Measurements from ENCODE around the gene SPDYE6. TPM values are rescaled to one million over a fixed set of nuclear protein-coding genes. Genes with fewer than 3 reads are reported as not detected.

The SPDYE6 gene
- polyA plus RNA-seq, 1 donor from 2014 or later = not detected

DNA sequence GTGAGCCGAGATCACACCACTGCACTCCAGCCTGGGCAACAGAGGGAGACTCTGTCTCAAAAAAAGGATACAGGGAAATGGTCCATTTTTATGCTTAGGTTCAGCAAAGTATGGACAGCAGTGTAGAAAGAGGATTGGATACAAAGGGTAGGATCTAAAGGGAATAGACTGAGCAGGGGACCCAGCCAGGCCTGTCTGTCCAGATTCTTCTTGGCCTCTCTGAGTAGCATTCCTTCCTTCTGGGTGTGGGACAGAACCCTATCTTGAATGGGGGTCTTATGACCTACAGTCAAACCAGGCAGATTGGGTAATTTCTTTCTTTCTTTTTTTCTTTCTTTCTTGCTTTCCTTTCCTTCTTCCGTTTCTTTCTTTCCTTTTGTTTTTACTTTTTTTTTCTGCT is 43.9 kb downstream of the SPDYE6 start:
- Histone ChIP-seq H2AFZ (ENCODE audit: low read depth, low read length) (no peak overlapping the region), H3K4me2 (ENCODE audit: low read length) (no peak overlapping the region), H3K9ac (ENCODE audit: low read length) (no peak overlapping the region), H3K36me3 (ENCODE audit: insufficient read depth, low read length) (no peaks in the 10 kb centered on the region), H3K27me3 (ENCODE audit: insufficient read depth, low read depth, low read length) (no peaks in the 10 kb centered on the region), H3F3A (ENCODE audit: insufficient read depth, low read length, poor library complexity, severe bottlenecking) (no peaks in the 10 kb centered on the region), H3K27ac (ENCODE audit: low read length) (no peak overlapping the region), H3K79me2 (replicated peaks; ENCODE audit: insufficient read depth, low read length) (no peaks in the 10 kb centered on the region), H4K20me1 (ENCODE audit: insufficient read depth) (no peaks in the 10 kb centered on the region), H3K9me2 (ENCODE audit: insufficient read depth, low read length) (no peaks in the 10 kb centered on the region), H3K4me3 (ENCODE audit: low read length) (no peak overlapping the region), H3K9me3 (ENCODE audit: low read length) (no peaks in the 10 kb centered on the region)
- no peak for TF ChIP-seq SMC3 (conservative IDR thresholded peaks at IDR 0.05; ENCODE audit: poor library complexity)
- TF ChIP-seq POLR2AphosphoS5 (IDR thresholded peaks at IDR 0.05) = no peak
- TF ChIP-seq EZH2 (IDR thresholded peaks at IDR 0.05; ENCODE audit: borderline replicate concordance, insufficient read depth, low read length, poor library complexity, severe bottlenecking) = no peak
- TF ChIP-seq, protein P1, sequence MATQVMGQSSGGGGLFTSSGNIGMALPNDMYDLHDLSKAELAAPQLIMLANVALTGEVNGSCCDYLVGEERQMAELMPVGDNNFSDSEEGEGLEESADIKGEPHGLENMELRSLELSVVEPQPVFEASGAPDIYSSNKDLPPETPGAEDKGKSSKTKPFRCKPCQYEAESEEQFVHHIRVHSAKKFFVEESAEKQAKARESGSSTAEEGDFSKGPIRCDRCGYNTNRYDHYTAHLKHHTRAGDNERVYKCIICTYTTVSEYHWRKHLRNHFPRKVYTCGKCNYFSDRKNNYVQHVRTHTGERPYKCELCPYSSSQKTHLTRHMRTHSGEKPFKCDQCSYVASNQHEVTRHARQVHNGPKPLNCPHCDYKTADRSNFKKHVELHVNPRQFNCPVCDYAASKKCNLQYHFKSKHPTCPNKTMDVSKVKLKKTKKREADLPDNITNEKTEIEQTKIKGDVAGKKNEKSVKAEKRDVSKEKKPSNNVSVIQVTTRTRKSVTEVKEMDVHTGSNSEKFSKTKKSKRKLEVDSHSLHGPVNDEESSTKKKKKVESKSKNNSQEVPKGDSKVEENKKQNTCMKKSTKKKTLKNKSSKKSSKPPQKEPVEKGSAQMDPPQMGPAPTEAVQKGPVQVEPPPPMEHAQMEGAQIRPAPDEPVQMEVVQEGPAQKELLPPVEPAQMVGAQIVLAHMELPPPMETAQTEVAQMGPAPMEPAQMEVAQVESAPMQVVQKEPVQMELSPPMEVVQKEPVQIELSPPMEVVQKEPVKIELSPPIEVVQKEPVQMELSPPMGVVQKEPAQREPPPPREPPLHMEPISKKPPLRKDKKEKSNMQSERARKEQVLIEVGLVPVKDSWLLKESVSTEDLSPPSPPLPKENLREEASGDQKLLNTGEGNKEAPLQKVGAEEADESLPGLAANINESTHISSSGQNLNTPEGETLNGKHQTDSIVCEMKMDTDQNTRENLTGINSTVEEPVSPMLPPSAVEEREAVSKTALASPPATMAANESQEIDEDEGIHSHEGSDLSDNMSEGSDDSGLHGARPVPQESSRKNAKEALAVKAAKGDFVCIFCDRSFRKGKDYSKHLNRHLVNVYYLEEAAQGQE (IDR thresholded peaks at IDR 0.05; ENCODE audit: borderline replicate concordance) = no peak
- no peak for TF ChIP-seq RAD21 (conservative IDR thresholded peaks at IDR 0.05)
- TF ChIP-seq, protein P2, sequence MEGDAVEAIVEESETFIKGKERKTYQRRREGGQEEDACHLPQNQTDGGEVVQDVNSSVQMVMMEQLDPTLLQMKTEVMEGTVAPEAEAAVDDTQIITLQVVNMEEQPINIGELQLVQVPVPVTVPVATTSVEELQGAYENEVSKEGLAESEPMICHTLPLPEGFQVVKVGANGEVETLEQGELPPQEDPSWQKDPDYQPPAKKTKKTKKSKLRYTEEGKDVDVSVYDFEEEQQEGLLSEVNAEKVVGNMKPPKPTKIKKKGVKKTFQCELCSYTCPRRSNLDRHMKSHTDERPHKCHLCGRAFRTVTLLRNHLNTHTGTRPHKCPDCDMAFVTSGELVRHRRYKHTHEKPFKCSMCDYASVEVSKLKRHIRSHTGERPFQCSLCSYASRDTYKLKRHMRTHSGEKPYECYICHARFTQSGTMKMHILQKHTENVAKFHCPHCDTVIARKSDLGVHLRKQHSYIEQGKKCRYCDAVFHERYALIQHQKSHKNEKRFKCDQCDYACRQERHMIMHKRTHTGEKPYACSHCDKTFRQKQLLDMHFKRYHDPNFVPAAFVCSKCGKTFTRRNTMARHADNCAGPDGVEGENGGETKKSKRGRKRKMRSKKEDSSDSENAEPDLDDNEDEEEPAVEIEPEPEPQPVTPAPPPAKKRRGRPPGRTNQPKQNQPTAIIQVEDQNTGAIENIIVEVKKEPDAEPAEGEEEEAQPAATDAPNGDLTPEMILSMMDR (IDR thresholded peaks at IDR 0.05; ENCODE audit: poor library complexity, severe bottlenecking) = no peak
- no peak for TF ChIP-seq EP300 (conservative IDR thresholded peaks at IDR 0.05; ENCODE audit: poor library complexity, severe bottlenecking)
- TF ChIP-seq MXI1 (conservative IDR thresholded peaks at IDR 0.05; ENCODE audit: poor library complexity, severe bottlenecking) = no peak
- TF ChIP-seq TAF1 (IDR thresholded peaks at IDR 0.05; ENCODE audit: low read depth) = no peak

- H3K9ac ChIP-seq (ENCODE audit: low read length) = no peak overlapping the region
- H3K4me2 ChIP-seq (ENCODE audit: low read length) = no peak overlapping the region
- H3K27me3 ChIP-seq (ENCODE audit: insufficient read depth, low read depth, low read length) = no peaks in the 10 kb centered on the region
- H3K4me3 ChIP-seq (ENCODE audit: low read length) = no peak overlapping the region
- H2AFZ ChIP-seq (ENCODE audit: low read depth, low read length) = no peak overlapping the region
- H3K9me3 ChIP-seq (ENCODE audit: low read length) = no peaks in the 10 kb centered on the region
- H3F3A ChIP-seq (ENCODE audit: insufficient read depth, low read length, poor library complexity, severe bottlenecking) = no peaks in the 10 kb centered on the region
- H4K20me1 ChIP-seq (ENCODE audit: insufficient read depth) = no peaks in the 10 kb centered on the region
- no peaks in the 10 kb centered on the region for H3K36me3 ChIP-seq (ENCODE audit: insufficient read depth, low read length)
- no peaks in the 10 kb centered on the region for H3K79me2 ChIP-seq (replicated peaks; ENCODE audit: insufficient read depth, low read length)
- TF ChIP-seq, protein P1 (IDR thresholded peaks at IDR 0.05; ENCODE audit: borderline replicate concordance) = no peak
- no peak for TF ChIP-seq SMC3 (conservative IDR thresholded peaks at IDR 0.05; ENCODE audit: poor library complexity)
- no peak for TF ChIP-seq MXI1 (conservative IDR thresholded peaks at IDR 0.05; ENCODE audit: poor library complexity, severe bottlenecking)
- no peak for TF ChIP-seq RAD21 (conservative IDR thresholded peaks at IDR 0.05)
- TF ChIP-seq, protein P2 (IDR thresholded peaks at IDR 0.05; ENCODE audit: poor library complexity, severe bottlenecking) = no peak
- TF ChIP-seq EZH2 (IDR thresholded peaks at IDR 0.05; ENCODE audit: borderline replicate concordance, insufficient read depth, low read length, poor library complexity, severe bottlenecking) = no peak
- TF ChIP-seq EP300 (conservative IDR thresholded peaks at IDR 0.05; ENCODE audit: poor library complexity, severe bottlenecking) = no peak
- TF ChIP-seq TAF1 (IDR thresholded peaks at IDR 0.05; ENCODE audit: low read depth) = no peak
- no peak for TF ChIP-seq POLR2AphosphoS5 (IDR thresholded peaks at IDR 0.05)
- H3K9me2 ChIP-seq (ENCODE audit: insufficient read depth, low read length) = no peaks in the 10 kb centered on the region
- H3K27ac ChIP-seq (ENCODE audit: low read length) = no peak overlapping the region
Measured at GRCh38 chr7:102310414-102310815, 45.8 kb downstream of the SPDYE6 start.

Measured in neural cell (in vitro differentiated cells).